T-helper 1 cell (primary cell): ENCODE results near the gene ARL4C.

Experiments used
- DNase-seq, 5 donors: peaks; one replicate each; pipeline ENCODE4 v3.0.0-alpha.2; 2012 to 2020

ARL4C gene

DNA sequence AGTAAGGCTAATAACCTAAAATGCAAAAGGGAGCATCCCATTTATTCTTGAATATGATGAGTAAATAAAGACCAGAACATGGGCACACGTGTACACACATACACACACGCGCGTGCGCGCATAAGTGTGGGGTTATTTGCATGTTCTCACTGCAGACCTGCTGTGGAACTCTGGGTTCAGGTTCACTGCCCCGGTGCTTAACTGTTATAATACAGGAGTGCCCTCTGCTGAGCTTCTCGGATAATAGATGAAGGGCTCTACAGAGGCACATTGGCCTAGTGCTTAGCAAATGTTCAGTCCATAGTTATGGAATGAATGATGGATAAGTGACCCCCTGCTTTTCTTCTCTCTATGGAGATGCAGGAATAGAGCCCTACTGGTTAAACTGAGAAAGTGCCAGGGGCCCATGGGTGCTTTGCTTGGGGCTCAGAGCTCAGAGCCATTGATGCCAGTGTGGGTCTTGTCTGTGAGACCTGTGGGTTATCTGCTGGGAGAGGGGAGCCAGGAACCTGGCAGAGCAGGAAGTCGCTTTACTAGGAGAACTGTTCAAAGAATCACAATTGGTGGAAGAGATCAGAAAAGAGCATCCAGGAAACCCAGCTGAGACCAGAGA, 3.6 kb upstream of the ARL4C start:
- peak; percentile 50 to 87 (median 64) for DNase-seq

DNA sequence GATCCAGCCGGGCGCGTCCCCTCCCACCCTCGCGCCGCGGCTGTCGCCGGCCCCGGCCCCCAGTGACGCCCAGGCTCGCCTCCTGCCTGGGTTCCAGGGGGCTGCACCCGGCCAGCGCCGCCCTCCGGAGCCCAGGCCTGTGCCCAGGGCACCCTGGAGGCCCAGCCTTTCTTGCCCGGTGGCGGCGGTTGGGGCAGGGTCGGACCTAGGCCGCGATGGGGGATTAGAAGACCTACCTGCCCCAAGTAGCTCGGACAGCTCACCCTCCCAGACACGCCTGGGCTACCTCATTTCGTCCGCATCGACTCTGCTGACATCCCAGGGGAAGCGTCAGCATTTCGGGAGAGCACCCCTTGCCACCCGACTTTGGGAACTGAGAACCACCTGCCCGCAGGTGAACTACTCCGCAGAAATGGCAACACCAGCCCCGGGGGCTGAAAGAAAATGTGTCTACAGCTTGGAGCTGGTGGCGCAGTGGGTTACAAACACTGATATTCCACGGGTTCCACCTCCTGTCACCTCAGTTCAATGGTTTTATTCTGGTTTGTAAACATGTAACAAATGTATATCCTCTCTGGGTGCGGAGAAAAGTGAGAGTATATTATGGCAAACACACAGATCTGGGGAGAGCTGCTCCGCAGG, 834 bp upstream of the ARL4C start:
- DNase-seq, result no peak

DNA sequence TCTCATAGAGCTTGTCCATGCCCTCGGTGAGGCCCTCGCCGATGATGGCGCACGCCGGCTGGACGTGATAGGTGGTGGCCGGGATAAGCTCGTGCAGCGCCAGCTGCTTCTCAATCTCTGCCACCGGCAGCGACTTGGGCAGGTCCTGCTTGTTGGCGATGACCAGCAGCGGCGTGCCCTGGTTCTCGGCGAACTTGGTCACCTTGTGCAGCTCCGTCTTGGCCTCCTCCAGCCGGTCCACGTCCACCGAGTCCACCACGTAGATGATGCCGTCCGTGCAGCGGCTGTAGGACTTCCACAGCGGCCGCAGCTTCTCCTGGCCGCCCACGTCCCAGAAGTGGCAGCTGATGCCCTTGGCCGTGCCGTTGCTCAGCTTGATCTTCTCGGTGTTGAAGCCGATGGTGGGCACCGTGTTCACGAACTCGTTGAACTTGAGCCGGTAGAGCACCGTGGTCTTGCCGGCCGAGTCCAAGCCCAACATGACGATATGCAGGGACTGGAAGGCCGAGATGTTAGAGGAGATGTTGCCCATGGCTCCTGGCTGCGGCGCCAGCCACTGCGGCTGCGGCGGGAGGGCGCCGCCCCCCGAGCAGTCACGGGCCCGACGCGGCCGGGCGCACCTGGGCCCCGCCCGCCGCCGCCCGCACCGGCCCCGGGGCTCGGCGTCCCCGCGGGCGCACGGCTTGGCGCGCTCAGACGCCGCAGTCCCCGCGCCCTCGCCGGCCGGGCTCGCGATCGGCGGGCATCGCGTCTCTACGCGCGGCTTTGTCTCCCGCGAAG, 636 bp downstream of the ARL4C start:
- DNase-seq, result peak in 4 of 5 donors; percentile 15 to 80 (median 47)

DNA sequence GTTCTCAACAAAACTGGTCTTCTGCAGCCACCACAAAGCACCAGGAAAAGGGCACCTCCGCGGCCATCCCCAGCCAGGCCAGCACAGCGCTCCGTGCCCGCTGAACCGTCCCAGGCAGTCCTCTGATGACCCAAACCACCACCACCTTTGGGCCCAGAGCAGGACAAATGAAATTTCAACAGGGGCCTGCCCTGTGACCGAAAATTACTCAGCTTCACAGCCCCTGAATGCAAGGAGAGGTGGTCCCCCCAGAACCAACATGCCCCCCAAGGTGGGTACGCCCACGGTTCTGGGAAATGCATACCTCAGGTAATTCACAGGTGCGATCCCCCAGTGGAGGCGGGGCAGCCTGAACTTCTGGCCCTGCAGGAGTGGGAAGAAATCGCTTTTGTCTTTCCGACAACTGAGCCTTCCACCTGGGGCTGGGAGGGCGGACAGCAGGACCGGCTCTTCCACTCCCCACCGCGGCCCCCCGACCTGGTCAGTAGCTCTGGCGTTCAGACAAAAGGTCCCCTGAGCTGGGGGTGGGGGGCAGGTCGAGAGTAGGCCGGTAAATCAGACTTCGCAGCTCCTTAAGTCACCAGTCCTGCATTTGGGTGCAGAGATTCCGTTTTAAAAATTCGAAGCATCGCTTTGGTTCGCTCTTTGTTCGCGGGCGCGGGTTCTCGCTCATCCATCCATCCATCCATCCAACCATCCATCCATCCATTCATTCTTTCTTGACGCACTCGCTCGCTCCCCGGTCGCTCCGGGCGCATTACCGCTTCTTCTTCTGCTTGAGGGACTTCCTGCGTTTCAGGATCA, 1.4 kb downstream of the ARL4C start:
- DNase-seq, result no peak

DNA sequence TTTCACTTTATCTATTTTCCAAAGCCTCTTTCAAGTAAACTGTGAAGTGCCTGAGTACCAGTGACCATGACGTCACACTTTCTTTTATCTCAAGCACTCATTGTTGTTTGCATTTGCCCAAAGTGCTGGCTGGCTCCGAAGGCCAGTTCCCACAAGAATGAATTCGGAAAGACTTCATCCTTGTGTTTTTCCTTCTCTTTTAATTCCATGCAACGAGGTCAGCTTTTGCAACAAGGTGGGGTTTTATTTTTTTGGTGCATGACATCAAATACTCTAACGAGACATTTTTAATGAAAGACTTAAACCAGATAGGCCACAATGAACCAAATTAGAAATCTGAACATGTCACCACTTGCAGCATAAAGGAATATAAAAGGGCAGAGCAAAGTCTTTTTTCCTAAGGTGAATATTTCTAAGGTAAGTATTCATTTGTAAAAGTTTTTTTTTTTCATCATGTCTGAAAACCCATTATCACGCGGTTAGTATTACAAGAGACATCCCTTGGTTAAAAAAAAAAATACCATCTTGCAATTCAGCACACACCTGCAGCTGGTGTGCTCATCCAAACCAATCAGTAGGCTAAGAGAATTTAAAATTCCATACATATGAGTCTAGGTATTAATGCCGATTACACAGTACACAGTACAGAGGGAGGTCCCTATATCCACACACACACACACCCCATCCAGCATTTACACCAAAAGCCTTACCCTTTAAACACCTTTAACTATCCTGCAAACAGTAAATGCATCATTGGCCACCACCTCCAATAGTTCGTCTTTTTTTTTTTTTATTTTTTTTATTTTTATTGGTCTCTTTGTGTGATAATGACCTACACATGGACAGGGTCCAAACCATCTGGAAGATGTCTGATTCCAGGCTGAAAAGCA, 2.3 kb downstream of the ARL4C start:
- peak in 1 of 5 donors; percentile 81 for DNase-seq

DNA sequence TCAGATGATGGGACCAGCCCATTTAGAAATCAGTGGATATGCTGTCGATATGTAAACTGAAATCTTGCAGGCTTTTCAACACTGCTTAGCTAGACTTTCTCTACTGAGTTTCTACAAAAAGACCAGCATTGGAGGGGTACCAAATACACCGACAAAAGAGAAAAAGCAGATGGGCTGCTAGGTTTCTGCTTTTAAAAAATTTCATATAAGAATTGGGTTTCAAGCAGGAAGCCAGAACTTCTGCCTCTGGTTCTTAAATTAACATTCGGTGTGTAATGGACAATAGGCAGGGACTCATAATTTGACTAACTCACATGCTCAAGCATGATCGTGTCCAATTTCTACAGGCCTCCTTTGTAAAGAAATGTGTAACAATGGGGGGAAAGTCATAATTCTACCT, 3.1 kb downstream of the ARL4C start:
- peak in 1 of 5 donors; percentile 42 for DNase-seq

DNA sequence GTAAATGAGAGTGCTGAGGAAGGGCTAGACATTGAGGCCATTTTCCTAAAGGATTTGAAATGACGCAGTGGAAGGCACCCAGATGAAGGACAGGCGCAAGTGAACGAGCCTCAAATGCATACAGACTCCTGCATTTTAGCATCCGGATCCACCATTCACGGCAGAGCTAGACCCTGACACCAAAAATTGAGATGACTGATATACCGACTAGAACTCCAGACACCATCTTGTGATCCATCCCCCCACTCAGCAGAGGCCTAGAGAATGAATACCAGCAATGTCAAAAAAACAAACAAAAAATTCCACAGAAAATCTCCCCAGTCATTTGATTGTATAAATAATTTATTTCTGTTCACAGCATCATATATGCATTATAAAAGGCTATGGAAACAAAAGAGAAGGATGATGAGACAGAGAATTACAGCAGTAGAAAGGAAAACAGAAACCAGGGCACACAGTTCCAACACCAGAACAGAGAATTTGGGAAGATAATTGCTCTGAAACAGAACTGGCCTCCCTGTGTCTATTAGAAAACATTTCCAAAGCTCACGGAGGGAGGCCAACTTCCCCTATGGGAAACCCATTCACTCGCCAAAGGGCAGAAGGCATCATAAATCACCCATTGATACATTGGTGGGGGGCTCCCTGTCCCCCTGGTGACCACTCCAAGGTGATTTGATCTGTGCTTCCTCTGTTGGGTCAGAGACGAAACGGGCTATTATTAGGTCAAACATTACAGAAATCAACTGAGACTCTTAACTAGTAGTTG, 4.0 kb downstream of the ARL4C start:
- DNase-seq, result peak in 1 of 5 donors; percentile 60

DNA sequence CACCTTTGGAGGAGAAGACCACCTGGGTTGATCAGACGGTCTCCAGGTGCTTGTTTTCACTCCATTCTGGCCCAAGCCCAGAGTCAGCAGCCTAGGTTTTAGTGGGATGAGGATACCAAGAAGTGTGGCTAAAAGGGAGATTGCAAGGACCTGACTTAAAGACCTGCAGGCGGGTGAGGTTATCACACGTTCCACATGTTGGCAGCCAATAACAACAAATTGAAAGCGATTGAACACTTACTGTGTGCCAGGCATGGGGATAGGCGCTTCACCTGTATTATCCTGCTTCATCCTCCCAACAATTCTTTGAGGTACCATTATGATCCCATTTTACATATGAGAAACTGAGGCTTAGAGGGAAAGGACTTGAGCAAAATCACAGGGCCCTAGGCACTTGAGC, 5.0 kb downstream of the ARL4C start:
- peak in 1 of 5 donors; percentile 77 for DNase-seq

DNA sequence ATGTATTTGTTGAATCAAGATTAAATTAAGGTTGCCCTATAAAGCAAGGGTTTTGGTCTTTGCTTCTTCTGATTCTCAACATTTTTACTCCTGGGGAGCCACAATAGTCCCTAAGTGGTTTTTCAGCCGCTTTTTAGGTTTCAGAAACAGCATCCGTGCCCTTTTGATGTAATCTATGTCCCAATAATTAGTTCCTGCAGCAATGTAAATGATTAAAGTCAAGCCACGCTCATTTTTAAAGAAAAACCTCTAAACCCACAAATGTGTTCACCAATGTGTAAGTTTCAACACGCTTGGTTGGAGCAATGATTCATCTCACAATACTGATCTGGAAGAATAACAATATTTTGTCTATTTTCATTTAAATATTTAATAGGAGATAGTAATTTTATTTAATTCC, 5.6 kb downstream of the ARL4C start:
- DNase-seq, result peak in 1 of 5 donors; percentile 72

DNA sequence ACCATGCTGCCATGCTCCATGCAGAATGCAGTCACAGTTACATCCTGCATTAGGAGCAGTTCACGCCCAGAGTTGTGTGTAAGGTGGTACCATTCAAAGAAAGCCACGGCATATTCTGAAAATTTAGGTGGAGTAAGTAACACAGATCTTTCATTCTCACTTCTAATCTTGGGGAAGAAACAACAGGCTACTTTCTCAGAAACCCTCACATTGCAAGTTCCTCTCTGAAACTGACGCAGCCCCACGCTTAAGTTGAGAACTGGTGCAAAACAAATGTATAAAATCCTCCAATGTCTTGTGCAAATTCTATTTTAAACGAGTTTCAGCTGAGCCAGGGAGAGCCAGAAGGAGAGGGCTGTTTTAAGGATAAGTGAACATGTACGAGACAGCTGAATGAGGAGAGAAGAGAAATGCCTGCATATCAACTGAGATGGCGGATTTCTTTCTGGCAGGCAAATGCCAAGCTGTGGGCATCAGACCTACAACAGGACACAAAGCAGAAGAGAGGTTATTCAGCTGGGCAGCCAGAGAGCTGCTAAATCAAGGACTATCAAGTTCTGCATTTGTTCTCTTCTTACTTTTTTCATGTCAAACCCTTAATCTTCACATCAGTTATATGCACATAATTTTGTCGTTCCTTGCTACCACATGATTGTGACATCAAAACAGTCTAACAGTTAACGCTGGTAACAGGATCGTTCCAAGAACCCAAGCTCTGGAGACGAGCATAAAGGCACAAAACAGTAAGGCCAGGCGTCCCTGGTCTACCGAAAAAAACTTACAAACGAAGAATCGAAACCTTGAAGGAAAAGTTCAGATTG, 6.4 kb downstream of the ARL4C start:
- peak in 1 of 5 donors; percentile 93 for DNase-seq

DNA sequence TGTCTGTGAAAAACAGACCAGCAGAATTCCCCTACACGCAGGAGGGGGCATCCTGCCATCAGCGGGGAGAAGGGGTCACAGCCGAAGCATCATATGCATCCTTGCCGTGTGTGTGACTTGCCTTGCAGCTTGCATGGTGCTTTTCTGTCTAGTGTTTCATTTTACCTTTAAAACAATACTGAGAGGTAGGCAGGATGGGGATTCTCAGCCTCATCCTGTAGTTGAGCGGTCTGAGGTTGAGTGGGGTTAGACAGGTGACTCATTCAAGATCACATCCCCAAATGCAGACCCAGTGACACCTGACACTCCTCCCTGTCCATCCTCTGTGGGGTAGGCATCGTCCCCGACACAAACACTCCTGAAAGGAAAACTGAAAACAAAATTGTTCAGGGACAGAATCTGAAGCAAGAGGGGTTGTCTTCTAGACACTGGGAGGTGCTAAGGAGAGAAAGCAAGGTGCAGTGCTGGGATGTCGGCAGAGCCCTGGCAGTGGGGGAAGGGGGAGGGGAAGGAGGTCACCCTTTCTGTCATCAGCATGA, 7.9 kb downstream of the ARL4C start:
- DNase-seq, result peak; percentile 43 to 95 (median 66)

DNA sequence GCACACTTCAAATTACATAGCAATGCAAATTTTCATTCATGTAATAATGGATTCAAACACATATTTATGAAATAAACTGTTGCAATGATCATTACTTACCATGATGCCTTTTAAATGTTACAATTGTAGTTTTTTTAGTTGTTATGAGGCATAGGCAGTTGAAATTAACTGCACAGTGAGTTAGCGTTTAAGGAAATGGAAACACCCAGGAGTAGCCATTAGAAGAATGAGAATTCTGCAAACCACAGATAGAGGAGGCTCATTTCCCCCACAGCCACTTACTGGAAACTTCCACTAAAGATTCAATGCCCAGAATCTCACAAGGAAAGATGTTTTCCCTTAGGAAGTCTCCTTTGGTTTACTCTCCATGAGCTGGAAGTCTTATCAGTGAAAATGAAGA, 8.4 kb downstream of the ARL4C start:
- no peak for DNase-seq

DNA sequence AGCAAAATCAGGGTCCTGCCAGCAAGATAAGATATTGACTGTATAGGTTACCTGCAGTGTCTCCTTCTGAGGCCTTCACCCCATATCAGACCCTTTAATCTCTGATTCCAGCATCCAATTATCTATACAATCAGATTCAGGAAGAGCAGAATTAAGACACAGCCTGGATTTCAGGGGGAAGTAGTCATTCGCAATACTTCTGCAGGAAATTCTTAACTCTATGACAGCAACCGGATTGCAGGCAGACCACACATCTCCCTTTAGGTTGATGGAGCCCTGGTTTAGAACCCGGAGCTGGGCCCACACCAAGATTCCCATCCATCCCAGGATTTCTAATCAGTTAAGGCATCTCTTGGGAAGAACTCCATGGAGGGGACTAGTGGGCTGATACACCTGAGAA, 9.5 kb downstream of the ARL4C start:
- no peak for DNase-seq

DNA sequence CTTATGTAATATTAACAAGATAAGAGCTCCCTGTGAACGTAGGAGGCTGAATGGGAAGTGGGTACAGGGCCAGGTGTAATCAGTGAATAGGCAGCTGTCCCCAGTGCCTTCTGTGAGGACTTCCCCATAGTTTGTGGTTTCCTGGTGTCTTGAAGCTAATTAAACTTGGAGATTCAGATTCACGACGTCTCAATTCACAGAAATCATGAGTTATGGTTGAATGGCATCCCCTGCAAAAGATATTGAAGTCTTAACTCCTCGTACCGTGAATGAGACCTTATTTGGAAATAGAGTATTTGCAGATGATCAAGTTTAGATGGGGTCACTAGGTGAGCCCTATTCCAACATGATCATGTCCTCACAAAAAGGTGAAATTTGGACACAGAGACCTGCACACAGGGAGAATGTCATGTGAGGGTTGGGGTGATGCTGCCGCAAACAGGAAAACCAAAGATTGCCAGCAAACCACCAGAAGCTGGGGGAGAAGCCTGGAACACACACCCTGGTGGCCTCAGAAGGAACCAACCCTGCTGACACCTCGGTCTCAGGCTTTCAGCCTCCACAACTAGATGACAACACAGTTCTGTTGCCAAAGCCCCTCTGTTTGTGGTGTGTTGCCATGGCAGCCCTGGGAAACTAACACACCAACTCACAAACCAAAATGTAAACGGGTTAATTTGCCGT, 13.2 kb downstream of the ARL4C start:
- DNase-seq, result peak; percentile 48 to 90 (median 72)

DNA sequence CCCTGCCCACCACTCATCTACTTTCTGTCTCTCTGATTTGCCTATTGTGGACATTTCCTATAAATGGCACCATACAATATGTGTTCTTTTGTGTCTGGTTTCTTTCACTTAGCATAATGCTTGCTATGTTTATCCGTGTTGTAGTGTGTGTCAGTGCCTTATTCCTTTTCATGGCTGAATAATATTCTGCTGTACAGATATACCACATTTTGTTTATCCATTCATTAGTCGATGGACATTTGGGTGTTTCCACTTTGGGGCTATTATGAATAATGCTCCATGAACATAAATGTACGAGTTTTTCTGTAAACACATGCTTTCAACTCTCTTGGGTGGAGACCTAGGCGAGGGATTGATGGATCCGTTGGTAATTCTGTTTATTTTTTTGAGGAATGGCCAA, 15.6 kb downstream of the ARL4C start:
- DNase-seq, result no peak

DNA sequence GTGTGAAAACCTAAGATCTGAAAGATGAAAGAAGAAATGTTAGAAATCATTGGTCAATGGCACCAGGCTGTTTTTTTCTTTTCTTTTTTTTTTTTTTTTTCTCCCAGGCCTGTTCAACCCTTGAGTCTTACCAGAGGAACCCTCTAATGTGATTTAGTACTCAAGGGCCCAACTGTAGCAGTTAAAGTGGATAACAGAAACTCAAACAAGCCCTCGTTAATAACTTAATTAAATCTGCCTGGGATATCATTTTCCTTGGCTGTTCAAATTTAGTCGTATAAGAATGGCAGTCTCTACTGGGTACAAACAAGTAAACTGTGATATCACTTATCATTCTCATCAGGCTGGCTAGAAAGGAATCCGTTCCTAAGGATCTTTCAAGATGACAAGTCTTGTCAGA, 16.5 kb downstream of the ARL4C start:
- no peak for DNase-seq

DNA sequence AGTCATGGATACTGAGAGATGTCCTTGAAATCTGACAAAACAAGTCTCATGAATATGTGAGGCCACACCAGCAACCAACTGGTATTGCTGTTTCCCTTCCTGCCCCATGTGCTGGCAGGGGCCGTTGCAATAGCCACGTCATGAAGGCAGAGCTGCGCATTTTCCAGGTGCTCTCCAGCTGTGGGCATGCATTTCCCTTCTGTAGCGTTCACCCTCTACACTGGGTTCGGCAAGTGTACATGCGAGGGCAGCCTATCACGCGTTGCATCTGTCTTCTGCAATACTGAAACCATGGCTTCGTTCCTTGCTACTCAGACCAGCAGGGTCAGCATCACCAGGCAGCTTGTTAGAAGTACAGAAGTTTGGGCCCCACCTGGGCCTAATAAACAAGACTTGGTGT, 17.4 kb downstream of the ARL4C start:
- DNase-seq, result no peak

DNA sequence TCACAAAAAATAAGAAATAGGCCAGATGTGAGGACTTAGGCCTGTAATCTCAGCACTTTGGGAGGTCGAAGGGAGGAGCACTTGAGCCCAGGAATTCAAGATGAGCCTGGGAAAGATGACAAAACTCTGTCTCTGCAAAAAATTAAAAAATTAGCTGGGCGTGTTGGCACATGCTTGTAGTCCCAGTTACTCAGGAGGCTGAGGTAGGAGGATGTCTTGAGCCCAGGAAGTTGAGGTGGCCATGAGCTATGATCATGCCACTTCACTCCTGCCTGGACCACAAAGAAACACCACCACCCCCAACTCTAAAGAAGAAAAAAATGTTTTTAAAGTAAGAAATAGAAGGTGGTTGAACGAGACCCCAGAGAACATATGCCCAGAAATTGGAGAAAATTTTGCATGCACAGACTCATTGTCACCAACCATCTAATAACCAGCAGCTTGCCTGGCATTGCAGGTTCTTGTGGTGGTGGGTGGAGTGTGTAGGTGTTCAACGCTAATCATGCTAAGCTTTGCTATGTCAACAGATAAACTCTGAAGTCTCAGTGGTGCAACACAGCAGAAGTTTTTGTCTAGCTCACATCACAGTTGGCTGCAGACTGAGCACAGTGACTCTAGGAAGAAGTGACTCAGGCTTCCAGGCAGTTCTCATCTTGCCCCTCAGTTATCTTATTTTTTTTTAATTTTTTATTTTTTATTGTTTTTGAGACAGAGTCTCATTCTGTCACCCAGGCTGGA, 18.6 kb downstream of the ARL4C start:
- DNase-seq, result peak in 1 of 5 donors; percentile 68

DNA sequence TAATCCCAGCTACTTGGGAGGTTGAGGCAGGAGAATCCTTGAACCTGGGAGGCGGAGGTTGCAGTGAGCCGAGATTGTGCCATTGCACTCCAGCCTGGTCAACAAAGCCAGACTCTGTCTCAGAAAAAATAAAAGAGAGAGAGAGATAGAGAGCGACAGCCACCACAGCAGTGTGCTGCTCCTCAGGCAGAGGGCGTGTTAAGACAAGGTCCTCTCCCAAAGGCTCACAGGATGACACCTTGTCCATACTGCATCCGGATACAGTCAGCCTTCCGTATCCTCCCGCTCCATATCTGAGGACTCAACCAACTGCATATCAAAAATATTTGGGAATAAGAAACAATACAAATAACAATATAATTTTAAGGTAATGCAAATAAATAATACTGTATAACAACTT, 20.1 kb downstream of the ARL4C start:
- DNase-seq, result no peak
